Liver (tissue), 9 donors: Measurements from ENCODE around the gene WDR7. TPM values are rescaled to one million over a fixed set of nuclear protein-coding genes. Genes with fewer than 3 reads are reported as not detected.
A peak's percentile ranks its signal among the peaks of the same experiment; 100 is the strongest.

ENCODE experiments used
- DNase-seq: peaks from one replicate; pipeline ENCODE4 v3.0.0-alpha.2; 2017; ENCODE audit warnings: low spot score
- H3K27ac ChIP-seq, 2 donors: one replicate each; pipeline ENCODE4 v1.7.0; 2013; ENCODE audit warnings: inconsistent platforms in 2 of 2, low read length in 2 of 2, control low read depth in 1 of 2, low read depth in 1 of 2, mild to moderate bottlenecking in 1 of 2
- H3K27me3 ChIP-seq, 4 donors: one replicate each; pipeline versions ENCODE4 v1.6.1 to v1.7.0; 2013; ENCODE audit warnings: low read length in 3 of 4, inconsistent platforms in 1 of 4, mild to moderate bottlenecking in 1 of 4, moderate library complexity in 1 of 4; ENCODE audit not compliant: control insufficient read depth in 4 of 4, insufficient read depth in 4 of 4
- H3K36me3 ChIP-seq, 4 donors: one replicate each; pipeline versions ENCODE4 v1.6.1 to v1.7.0; 2013; ENCODE audit warnings: low read length in 3 of 4, mild to moderate bottlenecking in 3 of 4, low read depth in 1 of 4, moderate library complexity in 1 of 4; ENCODE audit not compliant: control insufficient read depth in 4 of 4, insufficient read depth in 3 of 4
- H3K4me1 ChIP-seq, 4 donors: one replicate each; pipeline versions ENCODE4 v1.6.1 to v1.7.0; 2013; ENCODE audit warnings: low read length in 3 of 4, mild to moderate bottlenecking in 3 of 4, moderate library complexity in 1 of 4; ENCODE audit not compliant: control insufficient read depth in 4 of 4, insufficient read depth in 4 of 4
- H3K4me3 ChIP-seq, 3 donors: one replicate each; pipeline versions ENCODE4 v1.6.1 to v1.7.0; 2013; ENCODE audit warnings: low read length in 3 of 3, control low read depth in 1 of 3, low read depth in 1 of 3, mild to moderate bottlenecking in 1 of 3
- H3K9ac ChIP-seq, 2 donors: one replicate each; pipeline ENCODE4 v1.7.0; 2013; ENCODE audit warnings: low read length in 2 of 2, mild to moderate bottlenecking in 2 of 2, moderate library complexity in 2 of 2, control low read depth in 1 of 2, low read depth in 1 of 2
- H3K9me3 ChIP-seq, 4 donors: one replicate each; pipeline versions ENCODE4 v1.6.1 to v1.7.0; 2013; ENCODE audit warnings: low read length in 3 of 4; ENCODE audit not compliant: control insufficient read depth in 4 of 4
- FOXA1 ChIP-seq: IDR thresholded peaks from 2 replicates; pipeline ENCODE4 v1.6.1; 2016; ENCODE audit warnings: antibody characterized with exemption
- FOXA2 ChIP-seq: IDR thresholded peaks from 2 replicates; pipeline ENCODE4 v1.6.1; 2016; ENCODE audit warnings: antibody characterized with exemption
- HNF4A ChIP-seq, 2 donors: conservative IDR thresholded peaks; 2 replicates each; pipeline ENCODE4 v1.6.1; 2016; ENCODE audit warnings: antibody characterized with exemption in 2 of 2, mild to moderate bottlenecking in 2 of 2
- HNF4G ChIP-seq: IDR thresholded peaks from 2 replicates; pipeline ENCODE4 v1.6.1; 2016; ENCODE audit warnings: antibody characterized with exemption
- NR2F2 ChIP-seq: IDR thresholded peaks from 2 replicates; pipeline ENCODE4 v1.6.1; 2016; ENCODE audit warnings: antibody characterized with exemption
- RAD21 ChIP-seq, 2 donors: IDR thresholded peaks; 2 replicates each; pipeline ENCODE4 v1.6.1; 2016; ENCODE audit warnings: antibody characterized with exemption in 2 of 2, mild to moderate bottlenecking in 2 of 2
- REST ChIP-seq: IDR thresholded peaks from 2 replicates; pipeline ENCODE4 v1.6.1; 2016; ENCODE audit warnings: antibody characterized with exemption, mild to moderate bottlenecking
- RXRA ChIP-seq, 2 donors: IDR thresholded peaks; 2 replicates each; pipeline ENCODE4 v1.6.1; 2017 to 2018; ENCODE audit warnings: antibody characterized with exemption in 2 of 2, mild to moderate bottlenecking in 1 of 2
- SP1 ChIP-seq: IDR thresholded peaks from 2 replicates; pipeline ENCODE4 v1.6.1; 2018; ENCODE audit warnings: antibody characterized with exemption, mild to moderate bottlenecking
- TAF1 ChIP-seq: conservative IDR thresholded peaks from 2 replicates; pipeline ENCODE4 v1.6.1; 2016; ENCODE audit warnings: antibody characterized with exemption, mild to moderate bottlenecking
- YY1 ChIP-seq: IDR thresholded peaks from 2 replicates; pipeline ENCODE4 v1.6.1; 2016; ENCODE audit warnings: antibody characterized with exemption, mild to moderate bottlenecking
- ZBTB33 ChIP-seq: IDR thresholded peaks from 2 replicates; pipeline ENCODE4 v1.6.1; 2016; ENCODE audit warnings: antibody characterized with exemption
- WGBS: extraction: QIAGEN DNeasy Blood & Tissue Kit; methylation state at CpG from one replicate; pipeline ENCODE4 v1.1.7; 2013; 5-methylcytosine and 5-hydroxymethylcytosine counted together
- polyA plus RNA-seq, 2 donors: library from polyadenylated mRNA; stranded (reverse) in 1 of 2; unstranded in 1 of 2; fragments of 200-250 nt in 1 of 2; fragments of >200 nt in 1 of 2; fragmentation: Nextera tagmentation in 1 of 2; extraction: Ambion mirVana in 1 of 2; gene quantifications; one replicate each; pipeline versions ENCODE4 v1.2.1 to v1.2.3, GENCODE V29; 2013 to 2015
- total RNA-seq, 2 donors: library from RNA; depleted of rRNA; stranded (reverse); fragments of >200 nt; gene quantifications; one replicate each; pipeline ENCODE4 v1.2.3, GENCODE V29; 2014
- donor health status: healthy.
- donor health status: healthy.
- donor health status: healthy.
- donor health status: healthy.
- donor health status: healthy.

WDR7 gene
- total and polyA plus RNA-seq, 4 donors, result 4.5 to 26.6 (median 13.2) TPM

- H3K36me3 ChIP-seq, result no peaks in the 10 kb centered on the region
- WGBS, result 85% methylated on average over 4 of the region's 4 CpGs
- TF ChIP-seq YY1 (no peak), NR2F2 (no peak), RXRA (IDR thresholded peaks at IDR 0.05) (no peak), FOXA1 (no peak), HNF4G (no peak), REST (no peak), SP1 (no peak), TAF1 (no peak), ZBTB33 (no peak), HNF4A (conservative IDR thresholded peaks at IDR 0.05) (no peak)
- H3K4me1 ChIP-seq, result peaks cover 5 to 21% (median 11%) of the 10 kb centered on the region in 4 donors
- no peaks in the 10 kb centered on the region for H3K9me3 ChIP-seq
- no peak overlapping the region for H3K27ac ChIP-seq
- H3K4me3 ChIP-seq, result no peak overlapping the region
- peak; percentile 84 for DNase-seq
- H3K9ac ChIP-seq, result no peak overlapping the region
- no peaks in the 10 kb centered on the region for H3K27me3 ChIP-seq
Observed at GRCh38 chr18:57051657-57052044, 400.5 kb downstream of the WDR7 start.

GRCh38 chr18:57052173-57052572, 401.0 kb downstream of the WDR7 start:
- Histone ChIP-seq H3K27ac (no peak overlapping the region), H3K9ac (no peak overlapping the region), H3K4me1 (peaks cover 5 to 21% (median 11%) of the 10 kb centered on the region in 4 donors), H3K36me3 (no peaks in the 10 kb centered on the region), H3K9me3 (no peaks in the 10 kb centered on the region), H3K4me3 (no peak overlapping the region), H3K27me3 (no peaks in the 10 kb centered on the region)
- TF ChIP-seq NR2F2 (no peak), RAD21 (IDR thresholded peaks at IDR 0.05) (peak in 1 of 2 donors; percentile 18)
- 85% methylated on average over 4 of the region's 4 CpGs for WGBS
- DNase-seq, result no peak

- Histone ChIP-seq H3K9ac (no peak overlapping the region), H3K36me3 (no peaks in the 10 kb centered on the region), H3K4me1 (peaks cover 5 to 21% (median 11%) of the 10 kb centered on the region in 4 donors), H3K4me3 (no peak overlapping the region), H3K27ac (no peak overlapping the region), H3K9me3 (no peaks in the 10 kb centered on the region), H3K27me3 (no peaks in the 10 kb centered on the region)
- DNase-seq, result no peak
- TF ChIP-seq FOXA2 (no peak), RAD21 (IDR thresholded peaks at IDR 0.05) (peak; percentile 20 to 41), RXRA (IDR thresholded peaks at IDR 0.05) (peak; percentile 40 to 46), HNF4A (conservative IDR thresholded peaks at IDR 0.05) (peak; percentile 43 to 52), NR2F2 (peak; percentile 41)
- WGBS, result 58% methylated on average over 5 of the region's 5 CpGs
Observed at GRCh38 chr18:57052759-57053158, 401.6 kb downstream of the WDR7 start.
